ENCODE measurements around the gene ITPRID2. TPM values are rescaled to one million over a fixed set of nuclear protein-coding genes. Genes with fewer than 3 reads are reported as not detected.

ITPRID2 gene
- total RNA-seq, 1 donor from 2014 or later = 40.4 TPM

DNA sequence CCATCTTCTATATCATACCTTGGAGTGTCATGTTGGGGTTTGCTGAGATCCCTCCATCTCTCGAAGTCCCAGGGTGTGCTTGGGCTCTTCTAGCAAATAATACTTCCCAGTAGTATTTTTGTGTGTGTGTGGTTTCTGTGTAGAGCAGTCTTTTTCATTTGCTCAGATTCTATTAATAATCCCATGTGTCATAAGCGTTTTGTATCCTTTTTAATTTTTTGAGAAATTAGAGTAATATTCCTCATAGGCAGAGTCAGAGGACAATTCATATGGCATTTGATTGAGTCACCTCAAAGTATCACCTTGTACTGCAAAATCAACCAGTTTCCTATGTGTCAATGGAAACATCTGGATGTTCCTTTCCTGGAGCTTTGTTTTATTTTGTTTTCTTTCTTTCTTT is 56.7 kb downstream of the ITPRID2 start:
- Histone ChIP-seq H3K4me1 (no peaks in the 10 kb centered on the region), H3K9ac (no peak overlapping the region), H3K4me3 (no peak overlapping the region), H3K27ac (no peak overlapping the region), H3K4me2 (no peak overlapping the region), H3K36me3 (no peaks in the 10 kb centered on the region), H2AFZ (replicated peaks) (no peak overlapping the region), H4K20me1 (ENCODE audit: low read depth) (no peaks in the 10 kb centered on the region), H3F3A (ENCODE audit: low read depth) (no peaks in the 10 kb centered on the region), H3K27me3 (no peaks in the 10 kb centered on the region), H3K79me2 (ENCODE audit: low read depth) (no peaks in the 10 kb centered on the region), H3K9me3 (ENCODE audit: low read depth) (no peaks in the 10 kb centered on the region)
- TF ChIP-seq, protein P1, sequence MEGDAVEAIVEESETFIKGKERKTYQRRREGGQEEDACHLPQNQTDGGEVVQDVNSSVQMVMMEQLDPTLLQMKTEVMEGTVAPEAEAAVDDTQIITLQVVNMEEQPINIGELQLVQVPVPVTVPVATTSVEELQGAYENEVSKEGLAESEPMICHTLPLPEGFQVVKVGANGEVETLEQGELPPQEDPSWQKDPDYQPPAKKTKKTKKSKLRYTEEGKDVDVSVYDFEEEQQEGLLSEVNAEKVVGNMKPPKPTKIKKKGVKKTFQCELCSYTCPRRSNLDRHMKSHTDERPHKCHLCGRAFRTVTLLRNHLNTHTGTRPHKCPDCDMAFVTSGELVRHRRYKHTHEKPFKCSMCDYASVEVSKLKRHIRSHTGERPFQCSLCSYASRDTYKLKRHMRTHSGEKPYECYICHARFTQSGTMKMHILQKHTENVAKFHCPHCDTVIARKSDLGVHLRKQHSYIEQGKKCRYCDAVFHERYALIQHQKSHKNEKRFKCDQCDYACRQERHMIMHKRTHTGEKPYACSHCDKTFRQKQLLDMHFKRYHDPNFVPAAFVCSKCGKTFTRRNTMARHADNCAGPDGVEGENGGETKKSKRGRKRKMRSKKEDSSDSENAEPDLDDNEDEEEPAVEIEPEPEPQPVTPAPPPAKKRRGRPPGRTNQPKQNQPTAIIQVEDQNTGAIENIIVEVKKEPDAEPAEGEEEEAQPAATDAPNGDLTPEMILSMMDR (IDR thresholded peaks at IDR 0.05) = no peak
- no peak for TF ChIP-seq EZH2phosphoT487 (IDR thresholded peaks at IDR 0.05)
- Mint-ChIP-seq H3K36me3 (no peaks in the 10 kb centered on the region), H3K9me3 (no peaks in the 10 kb centered on the region), H3K4me1 (peaks cover 3% of the 10 kb centered on the region), H3K27ac (no peak overlapping the region), H3K27me3 (ENCODE audit: insufficient read depth, low read depth) (no peaks in the 10 kb centered on the region), H3K4me3 (no peak overlapping the region)
- DNase-seq (ENCODE audit: low spot score) = no peak

DNA sequence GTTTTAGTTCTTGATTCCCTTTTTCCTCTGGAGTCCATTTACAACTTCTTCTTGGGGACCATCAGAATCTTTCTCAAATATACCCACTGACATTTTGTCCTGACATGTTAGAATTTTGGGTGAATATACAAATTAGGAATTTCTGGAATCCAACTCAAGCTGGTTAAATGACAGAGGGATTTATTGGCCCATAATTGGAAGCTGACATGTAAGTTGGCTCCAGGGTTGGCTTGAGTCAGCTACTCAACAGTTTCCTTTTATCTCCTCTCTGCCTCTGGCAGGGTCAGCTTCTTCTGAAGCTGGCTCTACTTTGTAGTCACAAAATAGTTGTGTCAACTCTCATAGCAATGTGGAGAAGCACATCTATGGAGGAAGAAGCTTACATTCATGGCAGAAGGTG is 57.5 kb downstream of the ITPRID2 start:
- TF ChIP-seq, protein P1 (IDR thresholded peaks at IDR 0.05) = no peak
- no peak for TF ChIP-seq EZH2 (IDR thresholded peaks at IDR 0.05)
- no peak for TF ChIP-seq EZH2phosphoT487 (IDR thresholded peaks at IDR 0.05)
- H3K27ac Mint-ChIP-seq = no peak overlapping the region
- Histone ChIP-seq H3K79me2 (ENCODE audit: low read depth) (no peaks in the 10 kb centered on the region), H4K20me1 (ENCODE audit: low read depth) (no peaks in the 10 kb centered on the region), H2AFZ (replicated peaks) (no peak overlapping the region), H3K4me1 (peaks cover 4% of the 10 kb centered on the region), H3K9me3 (ENCODE audit: low read depth) (no peaks in the 10 kb centered on the region), H3K4me2 (no peak overlapping the region), H3K27ac (no peak overlapping the region), H3K27me3 (no peaks in the 10 kb centered on the region), H3K4me3 (no peak overlapping the region), H3K36me3 (no peaks in the 10 kb centered on the region), H3F3A (ENCODE audit: low read depth) (no peaks in the 10 kb centered on the region), H3K9ac (no peak overlapping the region)
- no peaks in the 10 kb centered on the region for H3K27me3 Mint-ChIP-seq (ENCODE audit: insufficient read depth, low read depth)
- no peak overlapping the region for H3K4me3 Mint-ChIP-seq
- H3K36me3 Mint-ChIP-seq = no peaks in the 10 kb centered on the region
- peaks cover 9% of the 10 kb centered on the region for H3K4me1 Mint-ChIP-seq
- no peaks in the 10 kb centered on the region for H3K9me3 Mint-ChIP-seq
- DNase-seq (ENCODE audit: low spot score) = no peak

DNA sequence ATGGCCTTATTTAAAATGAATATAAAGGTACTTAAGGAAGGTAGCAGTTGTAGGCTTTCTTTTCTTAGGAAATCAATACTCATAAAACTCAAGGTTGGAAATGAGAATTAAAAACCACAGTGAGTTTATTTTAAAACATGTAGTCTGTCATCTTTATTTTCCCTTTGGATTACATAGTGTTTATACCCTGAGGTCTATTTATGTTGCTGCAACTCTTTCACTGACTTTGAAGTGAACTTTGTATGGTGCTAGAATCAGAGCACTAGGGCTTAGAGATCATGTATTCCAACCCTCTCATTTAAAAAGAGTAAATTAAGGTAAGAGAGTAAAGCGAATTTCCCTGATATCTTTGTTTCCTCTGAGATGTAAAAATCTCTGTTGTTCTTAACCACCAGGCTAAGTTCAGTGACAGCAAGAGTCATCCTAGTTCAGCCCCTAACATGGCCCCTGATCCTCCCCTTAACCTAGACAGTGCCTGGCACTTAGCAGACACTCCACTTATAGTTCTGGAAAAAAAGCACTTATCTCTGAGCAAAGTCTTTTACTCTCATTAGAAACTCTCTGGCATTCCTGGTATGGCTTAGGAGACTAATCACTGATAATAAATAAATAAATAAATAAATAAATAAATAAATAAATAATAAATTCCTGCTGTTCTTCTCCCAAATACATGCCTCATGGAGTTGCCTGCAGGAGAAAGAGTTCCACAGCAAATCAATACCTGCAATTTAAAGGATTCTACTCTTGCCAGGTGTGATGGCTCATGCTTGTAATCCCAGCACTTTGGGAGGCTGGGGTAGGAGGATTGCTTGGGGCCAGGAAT is 61.1 kb downstream of the ITPRID2 start:
- Histone ChIP-seq H3K9ac (no peak overlapping the region), H3K4me2 (no peak overlapping the region), H3K4me1 (peaks cover 4% of the 10 kb centered on the region), H3K79me2 (ENCODE audit: low read depth) (no peaks in the 10 kb centered on the region), H3K4me3 (no peak overlapping the region), H3K27ac (no peak overlapping the region), H3K27me3 (no peaks in the 10 kb centered on the region), H4K20me1 (ENCODE audit: low read depth) (no peaks in the 10 kb centered on the region), H3F3A (ENCODE audit: low read depth) (no peaks in the 10 kb centered on the region), H3K9me3 (ENCODE audit: low read depth) (no peaks in the 10 kb centered on the region), H2AFZ (replicated peaks) (no peak overlapping the region), H3K36me3 (no peaks in the 10 kb centered on the region)
- TF ChIP-seq EZH2phosphoT487 (IDR thresholded peaks at IDR 0.05) = no peak
- TF ChIP-seq, protein P1 (IDR thresholded peaks at IDR 0.05) = no peak
- TF ChIP-seq EZH2 (IDR thresholded peaks at IDR 0.05) = no peak
- Mint-ChIP-seq H3K4me3 (no peak overlapping the region), H3K27ac (no peak overlapping the region), H3K9me3 (no peaks in the 10 kb centered on the region), H3K4me1 (peaks cover 6% of the 10 kb centered on the region), H3K36me3 (no peaks in the 10 kb centered on the region), H3K27me3 (ENCODE audit: insufficient read depth, low read depth) (no peaks in the 10 kb centered on the region)
- no peak for DNase-seq (ENCODE audit: low spot score)

All from neural progenitor cell (in vitro differentiated cells).